HFF-Myc (cell line): ENCODE data around the gene SDK2.
"Not testable (repeated sequence)": the region's sequence is repeated elsewhere in the genome, so short reads cannot be mapped to it uniquely, and the experiment has no call there.

Experiments
- DNase-seq: peaks from one replicate; pipeline ENCODE4 v3.0.0-alpha.2; 2011; ENCODE audit warnings: low read depth; ENCODE audit errors: extremely low read depth
- H3K4me3 ChIP-seq: replicated peaks from 2 replicates; pipeline ENCODE4 v1.5.1; 2011; ENCODE audit warnings: low read depth, mild to moderate bottlenecking, control low read depth, low read length
- CTCF ChIP-seq: IDR thresholded peaks from 2 replicates; pipeline ENCODE4 v1.5.1; 2012; ENCODE audit warnings: mild to moderate bottlenecking, low read depth, low read length, control low read depth; ENCODE audit errors: missing control alignments

SDK2 gene

GRCh38 chr17:73334771-73335513, 309.3 kb downstream of the SDK2 start:
- no peak overlapping the region for H3K4me3 ChIP-seq
- TF ChIP-seq CTCF = no peak
- no peak for DNase-seq

GRCh38 chr17:73333445-73333844, 310.8 kb downstream of the SDK2 start:
- DNase-seq, H3K4me3 ChIP-seq: not testable (repeated sequence)

- no peak for DNase-seq
- H3K4me3 ChIP-seq = no peak overlapping the region
- TF ChIP-seq CTCF = no peak
Measured at GRCh38 chr17:73331060-73331459, 313.2 kb downstream of the SDK2 start.

GRCh38 chr17:73327676-73328075, 316.6 kb downstream of the SDK2 start:
- DNase-seq = no peak
- TF ChIP-seq CTCF = no peak

GRCh38 chr17:73325527-73325842, 318.8 kb downstream of the SDK2 start:
- no peak overlapping the region for H3K4me3 ChIP-seq
- TF ChIP-seq CTCF = no peak
- no peak for DNase-seq

More at GRCh38 chr17:73327676-73328075, 316.6 kb downstream of the SDK2 start:
- no peak overlapping the region for H3K4me3 ChIP-seq

- DNase-seq = no peak
- TF ChIP-seq CTCF = no peak
- H3K4me3 ChIP-seq = no peak overlapping the region
Measured at GRCh38 chr17:73324711-73325526, 319.3 kb downstream of the SDK2 start.

GRCh38 chr17:73324160-73324475, 320.1 kb downstream of the SDK2 start:
- TF ChIP-seq CTCF = no peak
- DNase-seq = no peak
- no peak overlapping the region for H3K4me3 ChIP-seq
